T-helper 9 cell (primary cell): ENCODE data around the gene CHD2.
"Not testable (repeated sequence)": the region's sequence is repeated elsewhere in the genome, so short reads cannot be mapped to it uniquely, and the experiment has no call there.

Source experiments
- DNase-seq: peaks from one replicate; pipeline ENCODE4 v3.0.0-alpha.2; 2020

The CHD2 gene

GRCh38 chr15:92906563-92907081, 6.5 kb downstream of the CHD2 start:
- no peak for DNase-seq

GRCh38 chr15:92907229-92907628, 7.1 kb downstream of the CHD2 start:
- no peak for DNase-seq

GRCh38 chr15:92907896-92908712, 8.0 kb downstream of the CHD2 start:
- no peak for DNase-seq

- DNase-seq = no peak
Observed at GRCh38 chr15:92908713-92909057, 8.6 kb downstream of the CHD2 start.

- DNase-seq = no peak
Observed at GRCh38 chr15:92909136-92909781, 9.1 kb downstream of the CHD2 start.

GRCh38 chr15:92910451-92910850, 10.3 kb downstream of the CHD2 start:
- no peak for DNase-seq

- no peak for DNase-seq
Observed at GRCh38 chr15:92914103-92914499, 14.0 kb downstream of the CHD2 start.

- DNase-seq = no peak
Observed at GRCh38 chr15:92914768-92915221, 14.7 kb downstream of the CHD2 start.

GRCh38 chr15:92915766-92916435, 15.8 kb downstream of the CHD2 start:
- no peak for DNase-seq

- DNase-seq = peak; percentile 89
Observed at GRCh38 chr15:92917598-92918407, 17.7 kb downstream of the CHD2 start.

- not testable (repeated sequence) for DNase-seq
Observed at GRCh38 chr15:92918881-92919280, 18.8 kb downstream of the CHD2 start.

GRCh38 chr15:92920595-92921161, 20.6 kb downstream of the CHD2 start:
- DNase-seq = no peak

- no peak for DNase-seq
Observed at GRCh38 chr15:92921215-92922131, 21.3 kb downstream of the CHD2 start.

- DNase-seq = no peak
Observed at GRCh38 chr15:92922418-92923002, 22.4 kb downstream of the CHD2 start.

GRCh38 chr15:92924216-92924615, 24.1 kb downstream of the CHD2 start:
- DNase-seq = no peak

- DNase-seq = no peak
Observed at GRCh38 chr15:92925454-92925853, 25.3 kb downstream of the CHD2 start.

GRCh38 chr15:92928225-92928750, 28.2 kb downstream of the CHD2 start:
- no peak for DNase-seq

GRCh38 chr15:92929002-92929401, 28.9 kb downstream of the CHD2 start:
- no peak for DNase-seq

- no peak for DNase-seq
Observed at GRCh38 chr15:92930054-92930621, 30.0 kb downstream of the CHD2 start.

- no peak for DNase-seq
Observed at GRCh38 chr15:92930776-92931175, 30.7 kb downstream of the CHD2 start.
